IMR-90 (cell line): ENCODE measurements around the gene LCA5L. TPM values are rescaled to one million over a fixed set of nuclear protein-coding genes. Genes with fewer than 3 reads are reported as not detected.

ENCODE experiments used
- ATAC-seq: fragments of 200-7000 bp; cut with Tn5 transposase; 2 replicates; pipeline ENCODE4 v1.9.1; 2020; ENCODE audit warnings: low read depth, mild to moderate bottlenecking, moderate library complexity
- BruUV-seq: library from RNA; stranded (reverse); fragments of 400-500 nt; replicated peaks from 2 replicates; lab custom pipeline; 2021; lab: Mats Ljungman, UMichigan
- CTCF ChIA-PET: fragments of 300-600 bp; formaldehyde crosslinking; extraction: SDS; loops from one replicate; lab custom pipeline; 2021; ENCODE audit warnings: antibody characterized with exemption; lab: Yijun Ruan, JAX
- POLR2A ChIA-PET: fragments of 300-600 bp; sonication (Branson Sonifier 250); formaldehyde crosslinking; loops from one replicate; lab custom pipeline; 2022; ENCODE audit warnings: antibody characterized with exemption; ENCODE audit not compliant: unreplicated experiment; lab: Charles Lee
- DNase-seq: peaks from one replicate; pipeline ENCODE4 v3.0.0; 2013
- H2AFZ ChIP-seq: replicated peaks from 2 replicates; pipeline ENCODE3; 2013; ENCODE audit warnings: low read length, mild to moderate bottlenecking; ENCODE audit not compliant: poor library complexity
- H2AK5ac ChIP-seq: 2 replicates; pipeline ENCODE4 v1.6.1; 2013; ENCODE audit warnings: low read depth, low read length, inconsistent platforms
- H2AK9ac ChIP-seq: replicated peaks from 2 replicates; pipeline ENCODE3; 2013; ENCODE audit warnings: mild to moderate bottlenecking, low read depth, low read length, moderate library complexity; ENCODE audit not compliant: poor library complexity
- H2BK120ac ChIP-seq: 2 replicates; pipeline ENCODE4 v1.6.1; 2013; ENCODE audit warnings: low read depth, low read length, inconsistent platforms
- H2BK15ac ChIP-seq: 3 replicates; pipeline ENCODE4 v1.6.1; 2013; ENCODE audit warnings: low read depth, low read length, inconsistent platforms
- H2BK20ac ChIP-seq: 2 replicates; pipeline ENCODE4 v1.6.1; 2013; ENCODE audit warnings: low read depth, mild to moderate bottlenecking, inconsistent platforms, low read length, moderate library complexity
- H2BK5ac ChIP-seq: 2 replicates; pipeline ENCODE4 v1.6.1; 2013; ENCODE audit warnings: mild to moderate bottlenecking, low read depth, low read length, inconsistent platforms; ENCODE audit not compliant: poor library complexity, severe bottlenecking
- H3K14ac ChIP-seq: replicated peaks from 2 replicates; pipeline ENCODE4 v1.6.1; 2013; ENCODE audit warnings: low read depth, low read length, inconsistent platforms
- H3K18ac ChIP-seq: 2 replicates; pipeline ENCODE4 v1.6.1; 2013; ENCODE audit warnings: low read depth, low read length, control low read depth
- H3K23ac ChIP-seq: 2 replicates; pipeline ENCODE4 v1.6.1; 2013; ENCODE audit warnings: low read depth, low read length, inconsistent platforms
- H3K27ac ChIP-seq: 2 replicates; pipeline ENCODE4 v1.5.1; 2013; ENCODE audit warnings: mild to moderate bottlenecking, control low read depth, low read length; ENCODE audit not compliant: insufficient read depth
- H3K27me3 ChIP-seq: 2 replicates; pipeline ENCODE4 v1.6.1; 2013; ENCODE audit warnings: low read length; ENCODE audit not compliant: control insufficient read depth, insufficient read depth
- H3K36me3 ChIP-seq: 2 replicates; pipeline ENCODE4 v1.6.1; 2013; ENCODE audit warnings: low read length, mixed read lengths; ENCODE audit not compliant: control insufficient read depth, insufficient read depth
- H3K4ac ChIP-seq: 2 replicates; pipeline ENCODE4 v1.6.1; 2013; ENCODE audit warnings: low read depth, low read length, inconsistent platforms
- H3K4me1 ChIP-seq: 2 replicates; pipeline ENCODE4 v1.6.1; 2013; ENCODE audit warnings: low read length, mixed read lengths; ENCODE audit not compliant: control insufficient read depth, insufficient read depth
- H3K4me2 ChIP-seq: 2 replicates; pipeline ENCODE4 v1.6.1; 2013; ENCODE audit warnings: low read depth, mild to moderate bottlenecking, control low read depth, low read length, moderate library complexity
- H3K4me3 ChIP-seq: 2 replicates; pipeline ENCODE4 v1.5.1; 2013; ENCODE audit warnings: low read depth, mild to moderate bottlenecking, control low read depth, low read length, moderate library complexity; ENCODE audit not compliant: insufficient read depth
- H3K56ac ChIP-seq: 2 replicates; pipeline ENCODE4 v1.6.1; 2013; ENCODE audit warnings: low read length, inconsistent platforms; ENCODE audit not compliant: insufficient read depth; ENCODE audit errors: extremely low read depth
- H3K79me1 ChIP-seq, 2 experiments: 2 replicates each; pipeline ENCODE4 v1.6.1; 2013; ENCODE audit warnings: low read length in 2 of 2, inconsistent platforms in 1 of 2, low read depth in 1 of 2
- H3K9ac ChIP-seq: 2 replicates; pipeline ENCODE4 v1.6.1; 2013; ENCODE audit warnings: low read depth, low read length, control low read depth
- H3K9me1 ChIP-seq: 2 replicates; pipeline ENCODE4 v1.6.1; 2013; ENCODE audit warnings: low read length, inconsistent platforms; ENCODE audit not compliant: insufficient read depth
- H3K9me3 ChIP-seq: 2 replicates; pipeline ENCODE4 v1.6.1; 2013; ENCODE audit warnings: low read length; ENCODE audit not compliant: control insufficient read depth, insufficient read depth
- H4K20me1 ChIP-seq: 2 replicates; pipeline ENCODE4 v1.6.1; 2013; ENCODE audit warnings: low read length, inconsistent platforms; ENCODE audit not compliant: insufficient read depth
- H4K5ac ChIP-seq: 2 replicates; pipeline ENCODE4 v1.6.1; 2013; ENCODE audit warnings: mild to moderate bottlenecking, low read depth, low read length, control low read depth
- H4K8ac ChIP-seq, 2 experiments: 2 replicates each; pipeline ENCODE4 v1.6.1; 2013; ENCODE audit warnings: low read depth in 2 of 2, low read length in 2 of 2, control low read depth in 1 of 2, inconsistent platforms in 1 of 2
- H4K91ac ChIP-seq: 2 replicates; pipeline ENCODE4 v1.6.1; 2013; ENCODE audit warnings: low read depth, low read length, inconsistent platforms; ENCODE audit not compliant: insufficient read depth
- CTCF ChIP-seq: conservative IDR thresholded peaks from 2 replicates; pipeline ENCODE4 v1.5.1; 2012; ENCODE audit warnings: mild to moderate bottlenecking, low read depth, low read length, improper control_type of control experiment
- ELK1 ChIP-seq: fragments of 150-350 bp; IDR thresholded peaks from 2 replicates; pipeline ENCODE4 v1.6.1; 2016; ENCODE audit warnings: low read depth, mild to moderate bottlenecking, low read length, moderate library complexity, borderline replicate concordance
- RCOR1 ChIP-seq: IDR thresholded peaks from 2 replicates; pipeline ENCODE4 v1.6.1; 2012; ENCODE audit warnings: mild to moderate bottlenecking, low read length, improper control_type of control experiment; ENCODE audit not compliant: insufficient replicate concordance
- whole genome bisulfite sequencing, 2 experiments: methylation state at CpG; one replicate each; pipeline versions ENCODE4 v1.1.5 to v1.1.7; 2013; ENCODE audit warnings: missing lambda C conversion rate in 2 of 2; ENCODE audit not compliant: insufficient read length in 1 of 2; ENCODE audit errors: extremely low coverage in 2 of 2; 5-methylcytosine and 5-hydroxymethylcytosine counted together
- dilution Hi-C: fragments of 300-500 bp; cut with HindIII; formaldehyde crosslinking; loops from one replicate; pipeline ENCODE4 v1.14.3; 2018; ENCODE audit warnings: low sequenced_read_pairs; ENCODE audit not compliant: unreplicated experiment
- in situ Hi-C: fragments of 300-500 bp; cut with MboI; formaldehyde crosslinking; loops from 3 replicates; pipeline ENCODE4 v1.14.3; 2019; ENCODE audit warnings: low sequenced_read_pairs, inconsistent platforms, mixed read lengths
- intact Hi-C: fragments of 100-400 bp; cut with micrococcal nuclease; formaldehyde crosslinking; loops from 2 replicates; pipeline ENCODE4 v1.10.0; 2022
- polyA plus RNA-seq, 3 experiments: library from polyadenylated mRNA; depleted of rRNA; stranded (reverse); fragments of >200 nt; gene quantifications; 2 replicates each; pipeline ENCODE4 v1.2.3, GENCODE V29; 2012; ENCODE audit warnings: low replicate concordance in 1 of 3
- total RNA-seq: library from RNA; depleted of rRNA; stranded (reverse); fragments of >200 nt; gene quantifications from 2 replicates; pipeline ENCODE4 v1.2.3, GENCODE V29; 2012

Gene LCA5L
- total and polyA plus RNA-seq, 2 of the 4 experiments (the other 2 are of a cell fraction) = 0.18 to 0.26 TPM

DNA sequence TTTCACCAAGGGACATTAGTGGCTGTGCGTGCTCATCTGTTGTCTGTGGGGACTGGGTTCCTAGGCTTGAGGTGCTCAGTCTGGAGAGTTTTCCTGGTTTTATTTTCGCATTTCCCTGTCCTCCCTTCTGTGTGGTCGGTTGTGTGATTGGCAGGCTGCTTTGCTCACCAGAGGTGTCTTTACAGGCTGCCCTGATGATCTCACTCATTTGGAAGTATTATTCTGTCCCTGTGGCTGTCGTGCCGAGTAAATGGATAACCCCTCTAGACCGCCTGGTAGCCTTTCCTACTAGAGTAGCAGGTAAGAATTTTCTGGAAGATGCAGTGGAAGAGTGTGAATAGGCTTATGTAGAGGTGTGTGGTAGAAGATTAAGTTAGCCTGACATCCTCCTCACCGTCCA lies 52.6 kb downstream of the LCA5L start:
- H2BK5ac ChIP-seq = no peak overlapping the region
- in situ Hi-C loops = no loop called here
- no peak overlapping the region for H3K9ac ChIP-seq
- H2BK120ac ChIP-seq = no peak overlapping the region
- ATAC-seq (no peak), DNase-seq (no peak)
- no peak overlapping the region for H3K4ac ChIP-seq
- ChIA-PET CTCF (no interaction called here), POLR2A (no interaction called here)
- H3K23ac ChIP-seq = no peak overlapping the region
- H3K4me3 ChIP-seq = no peak overlapping the region
- no peak overlapping the region for H2BK15ac ChIP-seq
- peaks cover 6% of the 10 kb centered on the region for H3K4me1 ChIP-seq
- H3K18ac ChIP-seq = no peak overlapping the region
- H2BK20ac ChIP-seq = no peak overlapping the region
- no peaks in the 10 kb centered on the region for H3K9me3 ChIP-seq
- no TSS peak for BruUV-seq
- H3K79me1 ChIP-seq = peaks cover 12 to 36% of the 10 kb centered on the region in 2 experiments
- H2AK5ac ChIP-seq = no peak overlapping the region
- H3K27me3 ChIP-seq = no peaks in the 10 kb centered on the region
- H3K9me1 ChIP-seq = peaks cover 6% of the 10 kb centered on the region; the same call in 1 of the 2 replicates
- no peak overlapping the region for H2AK9ac ChIP-seq
- H4K91ac ChIP-seq = no peak overlapping the region
- H3K36me3 ChIP-seq = peaks cover 41% of the 10 kb centered on the region
- H3K4me2 ChIP-seq = no peak overlapping the region
- no peak overlapping the region for H3K27ac ChIP-seq
- no peak overlapping the region for H3K56ac ChIP-seq
- TF ChIP-seq CTCF (no peak), RCOR1 (no peak), ELK1 (no peak)
- dilution Hi-C loops = no loop called here
- H3K14ac ChIP-seq = no peak overlapping the region
- no peak overlapping the region for H4K5ac ChIP-seq
- no peak overlapping the region for H2AFZ ChIP-seq
- intact Hi-C loops = no loop called here
- H4K20me1 ChIP-seq = peaks cover 16% of the 10 kb centered on the region
- no peak overlapping the region for H4K8ac ChIP-seq
- WGBS, 2 experiments = 93% methylated on average over 5 of the region's 7 CpGs; no CpG with 5 or more reads in 1 of the 2 experiments
